Testis (tissue), 2 donors: ENCODE measurements around the gene ABHD16A.

Experiments
- POLR2A ChIP-seq: fragments of 450-650 bp; IDR thresholded peaks from one replicate; pipeline ENCODE4 v1.6.1; 2017; ENCODE audit warnings: antibody characterized with exemption, mild to moderate bottlenecking, moderate library complexity
- TF ChIP-seq, protein P1 (sequence below), 3 experiments: fragments of 450-650 bp in 2 of 3; fragments of 200-600 bp in 1 of 3; sonication (generic) in 1 of 3; IDR thresholded peaks; one replicate each; pipeline ENCODE4 v1.5.1; 2016 to 2019; ENCODE audit warnings: antibody characterized with exemption in 3 of 3, mild to moderate bottlenecking in 2 of 3, moderate library complexity in 1 of 3

DNA sequence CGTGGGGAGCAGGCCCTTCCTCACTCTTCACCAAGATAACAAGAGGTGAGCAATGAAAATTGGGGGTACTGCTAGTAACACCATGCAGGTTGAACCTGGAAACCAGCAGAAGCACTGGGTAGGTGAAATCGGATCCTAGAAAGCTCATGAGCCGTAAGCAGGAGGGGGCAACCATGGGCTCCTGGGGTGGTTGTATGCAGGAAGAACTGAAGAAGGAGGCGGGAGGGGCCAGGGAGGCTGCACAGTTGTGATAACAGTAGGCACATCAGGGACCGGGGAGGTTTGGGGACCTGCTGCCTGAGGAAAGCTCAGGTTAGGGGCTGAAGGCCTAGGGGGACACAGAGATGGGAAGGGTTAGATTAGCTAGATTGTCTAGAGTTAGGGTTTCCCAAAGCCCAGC, 16.6 kb downstream of the ABHD16A start:
- TF ChIP-seq POLR2A: no peak
- TF ChIP-seq, protein P1, sequence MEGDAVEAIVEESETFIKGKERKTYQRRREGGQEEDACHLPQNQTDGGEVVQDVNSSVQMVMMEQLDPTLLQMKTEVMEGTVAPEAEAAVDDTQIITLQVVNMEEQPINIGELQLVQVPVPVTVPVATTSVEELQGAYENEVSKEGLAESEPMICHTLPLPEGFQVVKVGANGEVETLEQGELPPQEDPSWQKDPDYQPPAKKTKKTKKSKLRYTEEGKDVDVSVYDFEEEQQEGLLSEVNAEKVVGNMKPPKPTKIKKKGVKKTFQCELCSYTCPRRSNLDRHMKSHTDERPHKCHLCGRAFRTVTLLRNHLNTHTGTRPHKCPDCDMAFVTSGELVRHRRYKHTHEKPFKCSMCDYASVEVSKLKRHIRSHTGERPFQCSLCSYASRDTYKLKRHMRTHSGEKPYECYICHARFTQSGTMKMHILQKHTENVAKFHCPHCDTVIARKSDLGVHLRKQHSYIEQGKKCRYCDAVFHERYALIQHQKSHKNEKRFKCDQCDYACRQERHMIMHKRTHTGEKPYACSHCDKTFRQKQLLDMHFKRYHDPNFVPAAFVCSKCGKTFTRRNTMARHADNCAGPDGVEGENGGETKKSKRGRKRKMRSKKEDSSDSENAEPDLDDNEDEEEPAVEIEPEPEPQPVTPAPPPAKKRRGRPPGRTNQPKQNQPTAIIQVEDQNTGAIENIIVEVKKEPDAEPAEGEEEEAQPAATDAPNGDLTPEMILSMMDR (IDR thresholded peaks at IDR 0.05): no peak
